Progenitor cell of endocrine pancreas (in vitro differentiated cells): ENCODE data around the gene INSIG1. TPM values are rescaled to one million over a fixed set of nuclear protein-coding genes. Genes with fewer than 3 reads are reported as not detected.

ENCODE experiments used
- DNase-seq: peaks from one replicate; pipeline ENCODE4 v3.0.0; 2021; ENCODE audit warnings: low spot score; ENCODE audit not compliant: unreplicated experiment
- H3K27ac Mint-ChIP-seq: 2 replicates; pipeline ENCODE4 v1.8.0; 2021; ENCODE audit warnings: mild to moderate bottlenecking, moderate library complexity, mixed read lengths
- H3K27me3 Mint-ChIP-seq: 2 replicates; pipeline ENCODE4 v1.8.0; 2021; ENCODE audit warnings: mixed read lengths
- H3K36me3 Mint-ChIP-seq: 2 replicates; pipeline ENCODE4 v1.8.0; 2022; ENCODE audit warnings: mixed read lengths; ENCODE audit not compliant: insufficient read depth
- H3K4me1 Mint-ChIP-seq: 2 replicates; pipeline ENCODE4 v1.8.0; 2021; ENCODE audit warnings: low read depth, mixed read lengths
- H3K4me3 Mint-ChIP-seq: 2 replicates; pipeline ENCODE4 v1.8.0; 2021; ENCODE audit warnings: low read depth, mild to moderate bottlenecking, moderate library complexity, mixed read lengths
- H3K9me3 Mint-ChIP-seq: 2 replicates; pipeline ENCODE4 v1.8.0; 2021; ENCODE audit warnings: low read depth, mixed read lengths
- CTCF ChIP-seq: fragments of 200-600 bp; sonication (generic); IDR thresholded peaks from one replicate; pipeline ENCODE4 v1.5.0; 2021; ENCODE audit warnings: antibody characterized with exemption, mild to moderate bottlenecking; ENCODE audit not compliant: unreplicated experiment
- total RNA-seq: library from RNA; stranded (reverse); gene quantifications from 2 replicates; pipeline ENCODE4 v1.2.1, GENCODE V29; 2021

The INSIG1 gene
- total RNA-seq, 1 donor from 2014 or later, result 31.8 TPM

GRCh38 chr7:155295511-155295910 lies 2.2 kb upstream of the INSIG1 start:
- no peak overlapping the region for H3K27ac Mint-ChIP-seq
- H3K27me3 Mint-ChIP-seq, result peaks cover 25% of the 10 kb centered on the region
- H3K36me3 Mint-ChIP-seq, result no peaks in the 10 kb centered on the region
- no peak overlapping the region for H3K4me3 Mint-ChIP-seq
- TF ChIP-seq CTCF, result no peak
- H3K4me1 Mint-ChIP-seq, result peaks cover 26% of the 10 kb centered on the region
- no peaks in the 10 kb centered on the region for H3K9me3 Mint-ChIP-seq
- no peak for DNase-seq

DNA sequence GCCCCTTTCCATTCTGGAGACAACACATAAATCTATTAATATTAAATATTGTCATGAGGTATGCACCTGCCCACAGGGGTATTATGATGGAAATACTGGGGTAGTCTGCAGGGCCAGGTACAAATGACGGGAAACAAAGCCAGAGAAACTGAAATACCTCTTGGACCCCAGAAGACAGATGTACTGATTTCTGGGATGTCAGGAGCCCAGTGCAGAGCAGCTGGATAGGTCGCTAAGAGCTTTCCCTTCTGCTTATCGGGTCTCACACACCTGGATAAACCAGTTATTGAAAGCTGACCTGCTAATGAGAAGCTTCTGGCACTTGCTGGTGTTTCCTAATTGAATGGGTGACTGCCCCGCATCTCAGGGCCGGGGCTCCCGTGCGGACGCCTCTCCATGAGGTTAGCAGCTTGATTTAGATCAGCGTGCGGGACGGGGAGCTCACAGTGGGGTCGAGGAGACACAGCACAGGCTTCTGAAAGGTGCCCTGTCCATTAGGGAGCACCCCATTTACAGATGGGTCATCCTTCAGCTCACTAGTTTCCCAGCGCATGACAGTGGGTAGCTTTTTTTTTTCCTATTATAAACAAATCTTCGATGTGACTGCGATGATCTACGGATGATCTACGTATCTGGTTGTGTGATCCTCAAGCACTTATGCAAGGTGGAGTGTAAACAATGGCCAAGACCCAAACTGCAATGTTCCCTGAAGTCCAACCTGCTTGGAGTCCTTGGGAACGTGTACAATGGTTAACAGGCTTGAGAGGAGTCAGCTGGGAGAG lies 1.5 kb upstream of the INSIG1 start:
- Mint-ChIP-seq H3K4me1 (peaks cover 30% of the 10 kb centered on the region), H3K27me3 (peaks cover 18% of the 10 kb centered on the region), H3K27ac (peak overlapping the region; percentile 76), H3K4me3 (peak overlapping the region; percentile 66), H3K36me3 (no peaks in the 10 kb centered on the region), H3K9me3 (no peaks in the 10 kb centered on the region)
- TF ChIP-seq CTCF, result no peak
- no peak for DNase-seq

- no peak for DNase-seq
- peak overlapping the region; percentile 45 for H3K27ac Mint-ChIP-seq
Observed at GRCh38 chr7:155296788-155297516, 726 bp upstream of the INSIG1 start.

DNA sequence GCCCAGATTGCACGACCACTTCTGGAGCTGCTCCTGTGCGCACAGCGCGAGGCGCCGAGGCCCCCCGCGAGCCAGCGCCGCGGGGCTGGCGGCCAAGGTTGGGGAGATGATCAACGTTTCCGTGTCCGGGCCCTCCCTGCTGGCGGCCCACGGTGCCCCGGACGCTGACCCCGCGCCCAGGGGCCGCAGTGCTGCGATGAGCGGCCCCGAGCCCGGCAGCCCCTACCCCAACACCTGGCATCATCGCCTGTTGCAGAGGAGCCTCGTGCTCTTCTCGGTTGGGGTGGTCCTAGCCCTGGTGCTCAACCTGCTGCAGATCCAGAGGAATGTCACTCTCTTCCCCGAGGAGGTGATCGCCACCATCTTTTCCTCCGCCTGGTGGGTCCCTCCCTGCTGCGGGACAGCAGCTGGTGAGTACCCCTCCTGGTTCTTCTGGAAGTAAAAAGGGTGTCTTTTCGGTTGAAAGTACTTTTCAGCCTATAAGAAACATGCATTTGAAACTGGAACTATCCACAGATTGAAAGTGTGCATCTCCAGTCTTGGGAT lies 683 bp downstream of the INSIG1 start:
- H3K9me3 Mint-ChIP-seq, result no peaks in the 10 kb centered on the region
- peaks cover 1% of the 10 kb centered on the region for H3K36me3 Mint-ChIP-seq
- H3K4me1 Mint-ChIP-seq, result peaks cover 30% of the 10 kb centered on the region
- DNase-seq, result no peak
- peaks cover 6% of the 10 kb centered on the region for H3K27me3 Mint-ChIP-seq
- TF ChIP-seq CTCF, result no peak
- H3K27ac Mint-ChIP-seq, result peak overlapping the region; percentile 90
- peak overlapping the region; percentile 83 for H3K4me3 Mint-ChIP-seq

More at GRCh38 chr7:155296788-155297516, 726 bp upstream of the INSIG1 start:
- Mint-ChIP-seq H3K4me3 (peak overlapping the region; percentile 66), H3K4me1 (peaks cover 30% of the 10 kb centered on the region), H3K27me3 (peaks cover 13% of the 10 kb centered on the region), H3K9me3 (no peaks in the 10 kb centered on the region), H3K36me3 (peaks cover 1% of the 10 kb centered on the region)
- TF ChIP-seq CTCF, result peak; percentile 39

- peaks cover 1% of the 10 kb centered on the region for H3K36me3 Mint-ChIP-seq
- H3K27ac Mint-ChIP-seq, result peak overlapping the region; percentile 90
- no peak for TF ChIP-seq CTCF
- peaks cover 30% of the 10 kb centered on the region for H3K4me1 Mint-ChIP-seq
- peak; percentile 66 for DNase-seq
- H3K27me3 Mint-ChIP-seq, result peaks cover 3% of the 10 kb centered on the region
- no peaks in the 10 kb centered on the region for H3K9me3 Mint-ChIP-seq
- H3K4me3 Mint-ChIP-seq, result peak overlapping the region; percentile 83
Observed at GRCh38 chr7:155298834-155299534, 1.3 kb downstream of the INSIG1 start.
